Fibroblast of lung (primary cell): ENCODE measurements around the gene ZNF124.

Experiments used
- CTCF ChIP-seq, 2 donors: IDR thresholded peaks in 1 of 2; conservative IDR thresholded peaks in 1 of 2; 1 replicate in 1 of 2; 2 replicates in 1 of 2; pipeline ENCODE4 v1.5.1; 2011 to 2012; ENCODE audit warnings: low read length in 2 of 2, control low read depth in 1 of 2, inconsistent platforms in 1 of 2, low read depth in 1 of 2, mild to moderate bottlenecking in 1 of 2
- EZH2 ChIP-seq: IDR thresholded peaks from 2 replicates; pipeline ENCODE4 v1.5.1; 2012; ENCODE audit warnings: low read length, control low read depth, mild to moderate bottlenecking; ENCODE audit errors: missing control alignments

- TF ChIP-seq CTCF (conservative IDR thresholded peaks at IDR 0.05 in 1 of 2, IDR thresholded peaks at IDR 0.05 in 1 of 2; ENCODE audit: low read depth in 1 of 2, low read length in 2 of 2) (no peak), EZH2 (no peak)
These were observed 8.8 kb upstream of the ZNF124 start for GRCh38 chr1:247180581-247180980.
